AG04450 (cell line): ENCODE data around the gene PDGFB. TPM values are rescaled to one million over a fixed set of nuclear protein-coding genes. Genes with fewer than 3 reads are reported as not detected.

Experiments
- CTCF ChIA-PET: fragments of 300-600, 350-600 bp; formaldehyde crosslinking; extraction: SDS; loops from one replicate; lab custom pipeline; 2022; ENCODE audit warnings: antibody characterized with exemption, inconsistent platforms; lab: Charles Lee
- POLR2A ChIA-PET: fragments of 350-600 bp; formaldehyde crosslinking; extraction: SDS; loops from one replicate; lab custom pipeline; 2021; ENCODE audit warnings: antibody characterized with exemption, inconsistent platforms; lab: Yijun Ruan, JAX
- DNase-seq: peaks from one replicate; pipeline ENCODE4 v3.0.0-alpha.2; 2011; ENCODE audit warnings: low read depth, low spot score
- H3K27ac ChIP-seq: one replicate; pipeline ENCODE4 v1.5.1; 2012; ENCODE audit warnings: low read depth, low read length, control low read depth
- H3K27me3 ChIP-seq: one replicate; pipeline ENCODE4 v1.6.0; 2012; ENCODE audit warnings: low read length; ENCODE audit not compliant: control insufficient read depth, insufficient read depth
- H3K4me3 ChIP-seq: 2 replicates; pipeline ENCODE4 v1.5.1; 2011; ENCODE audit warnings: mild to moderate bottlenecking, low read depth, low read length, control low read depth
- H3K9me3 ChIP-seq: 2 replicates; pipeline ENCODE4 v1.5.1; 2012; ENCODE audit warnings: low read length; ENCODE audit not compliant: control insufficient read depth, insufficient read depth
- CTCF ChIP-seq: IDR thresholded peaks from 2 replicates; pipeline ENCODE4 v1.5.1; 2011; ENCODE audit warnings: low read depth, low read length, control low read depth, inconsistent platforms
- polyA plus RNA-seq: library from polyadenylated mRNA; depleted of rRNA; stranded (reverse); fragments of >200 nt; gene quantifications from 2 replicates; pipeline ENCODE4 v1.2.3, GENCODE V29; 2011

PDGFB gene
- polyA plus RNA-seq, 1 experiment, result 0.19 TPM

- no peak overlapping the region for H3K4me3 ChIP-seq
- H3K27me3 ChIP-seq, result no peaks in the 10 kb centered on the region
- TF ChIP-seq CTCF, result 0 out of 2 replicates have a peak, but pooled peaks have one; percentile 14
- H3K27ac ChIP-seq, result no peak overlapping the region
- CTCF ChIA-PET, result no interaction called here
- POLR2A ChIA-PET, result interaction anchor here (0.8 to 1.4 kb wide), 2 partner anchors 14 to 27 kb away, joined by 3 to 5 read pairs; no protein-coding TSS in a partner anchor
- H3K9me3 ChIP-seq, result no peaks in the 10 kb centered on the region; the same call in 1 of the 2 replicates
- DNase-seq, result no peak
Observed at GRCh38 chr22:39291523-39291922, 46.7 kb upstream of the PDGFB start.

- H3K9me3 ChIP-seq, result no peaks in the 10 kb centered on the region; the same call in 1 of the 2 replicates
- no peak for TF ChIP-seq CTCF
- CTCF ChIA-PET, result interaction anchor here (0.9 kb wide), 1 partner anchor 120 kb away, joined by 4 read pairs; no protein-coding TSS in a partner anchor
- no peaks in the 10 kb centered on the region for H3K27me3 ChIP-seq
- H3K4me3 ChIP-seq, result no peak overlapping the region
- POLR2A ChIA-PET, result interaction anchor here (0.6 kb wide), 1 partner anchor 20 kb away, joined by 3 read pairs; no protein-coding TSS in a partner anchor
- no peak overlapping the region for H3K27ac ChIP-seq
- DNase-seq, result no peak
Observed at GRCh38 chr22:39290724-39291161, 46.0 kb upstream of the PDGFB start.

- no peak for DNase-seq
- Histone ChIP-seq H3K9me3 (peaks cover 2% of the 10 kb centered on the region), H3K4me3 (no peak overlapping the region), H3K27me3 (no peaks in the 10 kb centered on the region), H3K27ac (peak overlapping the region; percentile 11)
- no peak for TF ChIP-seq CTCF
- CTCF ChIA-PET, result interaction anchor here (0.9 kb wide), 1 partner anchor 119 kb away, joined by 4 read pairs; no protein-coding TSS in a partner anchor
- POLR2A ChIA-PET, result interaction anchor here (0.6 kb wide), 1 partner anchor 21 kb away, joined by 3 read pairs; no protein-coding TSS in a partner anchor
Observed at GRCh38 chr22:39289975-39290720, 45.4 kb upstream of the PDGFB start.

GRCh38 chr22:39289533-39289932, 44.8 kb upstream of the PDGFB start:
- no peaks in the 10 kb centered on the region for H3K27me3 ChIP-seq
- H3K27ac ChIP-seq, result no peak overlapping the region
- TF ChIP-seq CTCF, result no peak
- H3K9me3 ChIP-seq, result peaks cover 8% of the 10 kb centered on the region
- no peak for DNase-seq
- CTCF ChIA-PET, result interaction anchor here (0.9 kb wide), 1 partner anchor 118 kb away, joined by 4 read pairs; no protein-coding TSS in a partner anchor
- POLR2A ChIA-PET, result no interaction called here
- no peak overlapping the region for H3K4me3 ChIP-seq
